GM18520 (cell line): ENCODE measurements around the gene LRRC34.

Experiments
- ATAC-seq: cut with Tn5 transposase; IDR thresholded peaks from one replicate; pipeline ENCODE4 v1.9.1; 2021; ENCODE audit not compliant: unreplicated experiment

The LRRC34 gene

DNA sequence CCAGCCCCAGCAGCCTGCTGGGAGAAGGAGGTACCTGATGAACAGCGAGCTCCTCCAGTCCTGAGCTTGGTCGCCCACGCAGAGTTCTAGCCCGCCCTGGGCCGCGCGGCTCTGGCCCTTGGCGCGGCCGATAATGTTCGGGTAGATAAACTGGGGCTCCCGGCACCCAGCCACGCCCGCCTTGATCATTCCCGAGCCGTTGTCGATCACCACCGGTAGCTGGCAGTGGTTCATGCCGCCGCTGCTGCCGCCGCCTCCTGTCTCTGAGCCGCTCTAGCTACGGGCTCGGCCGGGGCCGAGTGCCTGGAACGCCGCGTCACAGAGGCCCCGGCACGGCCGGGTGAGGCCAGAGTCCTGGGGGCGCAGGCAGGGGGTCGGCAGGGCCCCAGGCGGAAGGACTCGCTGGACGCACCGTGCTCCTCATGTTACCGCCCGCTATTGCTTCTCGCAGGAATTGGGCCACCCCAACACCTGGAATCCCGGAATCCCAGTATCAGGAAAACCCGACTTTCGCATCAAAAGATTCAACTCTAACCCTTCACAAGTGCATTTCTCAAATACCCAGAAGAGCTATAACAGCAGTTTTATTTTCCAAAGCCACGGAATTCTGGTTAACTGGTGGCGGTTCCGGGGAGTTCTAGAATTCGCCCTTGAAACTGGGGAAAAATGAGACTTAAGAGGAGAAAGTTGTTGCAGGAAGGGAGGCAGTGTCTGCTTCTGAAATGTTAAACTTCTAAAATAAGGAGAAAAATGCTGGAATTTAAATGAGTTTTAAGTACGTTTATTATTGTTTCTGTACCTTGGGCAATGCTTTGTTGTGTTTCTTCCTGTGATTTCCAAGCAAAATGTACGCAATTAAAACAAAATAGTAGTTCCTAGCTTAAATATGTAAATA is 43.2 kb downstream of the LRRC34 start, which contains the start of gene ACTRT3:
Gene ACTRT3, minus strand, starts transcription at position 275 of the 895 bp plus-strand sequence. Its CDS starts 41 bp downstream, at position 234.
- no peak for ATAC-seq

DNA sequence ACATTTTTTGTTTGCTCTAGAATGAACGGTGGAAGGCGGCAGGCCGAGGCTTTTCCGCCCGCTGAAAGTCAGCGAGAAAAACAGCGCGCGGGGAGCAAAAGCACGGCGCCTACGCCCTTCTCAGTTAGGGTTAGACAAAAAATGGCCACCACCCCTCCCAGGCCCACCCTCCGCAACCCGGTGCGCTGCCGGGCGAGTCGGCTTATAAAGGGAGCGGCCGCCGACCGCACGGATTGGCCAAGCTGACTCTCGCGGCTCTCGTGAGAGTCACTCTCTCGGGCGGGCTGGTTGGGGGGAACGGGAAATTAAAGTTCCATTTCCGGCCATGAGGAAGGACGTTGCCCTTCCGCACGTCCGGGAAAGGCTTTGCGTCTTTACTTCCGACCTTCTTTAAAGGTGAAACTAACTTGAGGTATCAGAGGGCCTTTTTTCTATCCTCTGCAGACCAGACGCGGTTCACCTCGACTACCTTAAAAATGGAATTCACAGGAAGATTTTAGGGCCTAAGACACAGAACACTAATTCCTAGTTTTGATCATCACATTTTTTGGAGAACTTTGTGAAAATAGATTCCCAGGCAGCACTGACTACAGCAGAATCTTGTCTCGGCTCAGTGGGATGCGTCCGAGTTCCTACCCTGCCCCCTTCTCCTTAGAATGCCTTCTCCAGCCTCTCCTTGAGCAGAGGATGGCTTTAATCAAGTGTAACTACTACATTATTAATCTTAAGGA is 47.7 kb downstream of the LRRC34 start, which contains the start of gene TERC:
Gene TERC, minus strand, starts transcription at position 179 of the 731 bp plus-strand sequence.
- peak; percentile 71 for ATAC-seq

DNA sequence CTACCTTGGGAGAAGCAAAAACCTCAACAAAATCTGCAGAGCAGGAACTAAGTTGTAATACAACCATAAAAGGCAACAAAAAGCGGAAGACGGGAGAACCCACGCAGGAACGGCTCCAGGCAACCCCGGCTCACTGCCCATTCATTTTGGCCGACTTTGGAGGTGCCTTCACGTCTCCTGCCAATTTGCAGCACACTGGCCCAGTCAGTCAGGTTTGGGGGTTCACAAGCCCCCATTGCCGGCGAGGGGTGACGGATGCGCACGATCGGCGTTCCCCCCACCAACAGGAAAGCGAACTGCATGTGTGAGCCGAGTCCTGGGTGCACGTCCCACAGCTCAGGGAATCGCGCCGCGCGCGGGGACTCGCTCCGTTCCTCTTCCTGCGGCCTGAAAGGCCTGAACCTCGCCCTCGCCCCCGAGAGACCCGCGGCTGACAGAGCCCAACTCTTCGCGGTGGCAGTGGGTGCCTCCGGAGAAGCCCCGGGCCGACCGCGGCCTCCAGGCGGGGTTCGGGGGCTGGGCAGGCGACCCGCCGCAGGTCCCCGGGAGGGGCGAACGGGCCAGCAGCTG is 48.3 kb downstream of the LRRC34 start:
- peak; percentile 15 for ATAC-seq

DNA sequence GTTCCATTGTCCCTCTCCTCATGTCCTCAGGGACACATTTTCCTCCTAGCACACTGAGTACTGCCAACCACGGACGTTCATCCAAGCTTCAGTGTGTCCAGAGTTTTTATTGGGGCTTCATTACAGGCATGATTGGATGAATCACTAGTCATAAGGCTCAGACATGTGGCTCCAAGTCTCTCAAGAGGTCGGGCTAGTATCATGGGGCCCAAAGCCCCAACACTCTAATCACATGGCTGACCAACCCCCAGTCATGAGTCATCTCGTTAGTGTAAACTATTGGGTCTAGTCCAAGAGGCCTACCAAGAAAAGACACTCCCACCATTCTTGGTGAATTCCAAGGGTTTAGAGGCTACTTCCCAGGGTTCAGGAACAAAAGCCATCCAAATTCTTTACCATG is 52.2 kb downstream of the LRRC34 start:
- ATAC-seq, result no peak

DNA sequence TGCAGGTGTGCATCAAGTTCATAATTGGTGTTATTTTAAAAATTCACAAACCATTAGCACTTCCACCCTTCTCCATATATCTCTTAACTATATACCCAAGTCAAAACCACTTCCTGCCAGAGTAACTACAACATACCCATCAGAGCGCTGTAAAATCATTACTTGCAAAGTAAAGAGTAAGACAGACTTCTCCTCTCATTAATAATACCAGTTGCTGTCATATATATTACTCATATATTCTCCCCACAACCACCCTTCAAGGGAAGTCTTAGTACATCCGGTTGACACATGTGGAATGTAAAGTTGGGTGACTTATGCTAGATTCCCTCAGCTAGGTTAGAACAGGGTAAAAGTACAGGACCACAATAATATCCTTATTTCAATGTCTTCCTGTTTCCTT is 53.4 kb downstream of the LRRC34 start:
- peak; percentile 48 for ATAC-seq

DNA sequence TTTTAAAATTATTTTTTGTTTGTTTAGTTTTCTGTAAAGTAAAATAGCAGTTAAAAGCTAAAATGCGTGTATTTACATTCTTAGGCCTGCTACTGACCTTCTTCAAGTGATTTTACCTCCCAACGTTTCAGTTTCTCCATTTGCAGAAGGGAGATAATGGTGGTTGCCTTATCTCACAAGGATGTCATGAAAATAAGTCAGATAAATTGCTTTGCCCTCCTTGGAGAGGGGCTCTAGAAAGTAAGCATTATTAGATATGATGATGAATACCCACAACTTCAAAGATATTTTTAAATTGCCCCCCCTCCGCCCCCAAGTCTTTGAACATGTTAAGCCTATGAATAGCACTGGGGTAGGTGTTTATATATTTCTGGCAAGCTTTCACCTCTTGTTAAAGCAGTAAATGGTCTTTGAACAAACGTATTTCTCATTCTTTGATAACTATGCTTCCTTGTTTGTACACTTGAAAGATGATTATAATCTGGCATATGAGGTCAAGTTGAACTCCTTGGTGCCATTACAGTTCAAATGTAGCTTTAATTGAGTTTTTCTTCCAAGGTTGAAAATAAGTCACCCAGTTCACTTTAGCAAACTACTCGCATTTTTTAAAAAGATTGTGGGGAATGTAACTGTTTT is 54.2 kb downstream of the LRRC34 start:
- no peak for ATAC-seq

DNA sequence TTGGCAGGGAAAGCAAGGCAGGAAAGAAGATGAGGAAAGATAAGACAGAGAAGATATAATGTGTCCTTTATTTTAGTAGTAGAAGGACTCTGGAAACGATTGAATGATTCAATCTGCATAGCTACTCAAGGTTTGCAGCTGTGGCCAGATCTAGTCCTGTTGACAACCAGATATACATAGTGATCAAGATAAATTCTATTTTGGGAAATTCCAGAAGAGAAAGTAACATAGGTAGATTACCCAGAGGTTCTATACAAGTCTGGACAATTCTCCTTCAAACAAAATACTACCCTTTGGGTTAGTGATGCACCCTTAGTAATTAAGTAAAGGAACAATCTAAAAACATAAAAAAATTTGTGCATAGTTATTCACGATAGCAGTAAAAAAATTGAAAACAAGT is 57.2 kb downstream of the LRRC34 start:
- ATAC-seq, result no peak

DNA sequence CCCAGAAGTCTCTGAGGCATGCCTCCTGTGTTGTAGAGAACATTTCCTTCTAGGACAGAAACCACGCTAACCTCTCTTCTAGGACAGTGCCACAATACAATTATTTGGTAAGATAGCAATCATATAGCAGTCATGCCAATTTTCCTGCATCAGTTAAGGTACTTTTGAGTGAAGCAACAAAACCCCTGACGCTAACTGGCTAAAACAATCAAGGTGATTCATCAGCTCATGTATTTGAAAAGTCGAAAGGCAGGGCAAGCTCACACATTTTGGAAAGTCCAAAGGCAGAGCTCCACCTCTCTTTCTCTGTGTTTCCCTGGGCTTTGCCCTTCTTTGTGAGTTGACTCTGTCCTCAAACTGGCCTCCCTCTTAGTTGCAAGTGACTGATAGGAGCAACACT is 58.0 kb downstream of the LRRC34 start:
- no peak for ATAC-seq

DNA sequence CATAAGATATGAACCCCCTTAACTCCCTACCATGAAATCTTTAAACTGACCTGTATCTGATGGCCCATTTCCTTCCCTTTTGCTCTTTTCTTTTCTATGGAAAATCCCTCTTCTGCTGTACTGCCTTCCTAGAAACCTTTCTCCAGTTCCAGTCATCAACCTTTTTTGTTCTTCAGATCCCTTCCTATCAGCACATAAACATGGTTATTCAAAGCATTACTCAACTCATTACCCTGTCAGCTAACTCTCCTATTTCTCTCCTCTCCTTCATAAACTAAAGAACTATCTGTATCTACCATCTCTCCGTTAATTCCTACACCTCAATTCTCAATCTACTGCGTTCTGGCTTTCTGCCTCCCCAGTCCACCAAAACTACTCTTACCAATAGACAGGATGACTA is 60.8 kb downstream of the LRRC34 start:
- no peak for ATAC-seq

DNA sequence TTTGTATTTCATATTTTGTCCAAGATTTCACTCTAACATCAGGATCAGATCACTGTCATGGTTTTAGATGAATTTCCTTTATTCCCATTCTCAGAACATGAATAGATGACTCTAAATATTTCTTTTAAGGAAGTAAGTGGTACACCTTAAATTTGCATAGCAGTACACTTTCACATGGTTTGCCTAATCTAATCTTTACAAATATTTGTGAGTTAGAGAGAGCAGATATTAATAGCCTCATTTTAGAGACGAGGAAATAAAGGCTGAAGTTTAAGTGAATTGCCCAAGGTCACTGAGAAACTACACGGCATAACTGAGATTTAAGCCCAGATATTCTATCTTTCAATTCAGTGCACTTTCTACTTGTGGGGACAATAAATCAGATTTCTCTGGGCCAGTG is 62.0 kb downstream of the LRRC34 start:
- no peak for ATAC-seq

DNA sequence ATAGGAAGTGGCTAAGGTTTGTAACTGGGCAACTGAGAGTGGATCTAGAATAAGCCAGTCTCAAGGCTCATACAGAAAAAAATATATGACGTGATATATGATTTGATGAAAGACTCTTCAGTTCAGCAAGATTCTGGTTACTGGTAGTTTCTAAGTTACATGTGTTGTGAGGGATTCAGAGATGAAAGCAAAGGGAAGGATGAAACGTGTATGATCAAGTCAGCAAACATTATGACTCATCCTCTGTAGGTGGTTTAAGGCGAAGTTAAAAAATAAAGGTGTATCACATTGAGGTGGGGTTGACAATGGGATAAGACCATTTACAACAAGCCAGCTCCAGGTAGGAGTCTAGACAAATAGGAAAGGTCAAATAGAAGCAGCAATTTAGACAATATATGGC is 64.0 kb downstream of the LRRC34 start:
- no peak for ATAC-seq

DNA sequence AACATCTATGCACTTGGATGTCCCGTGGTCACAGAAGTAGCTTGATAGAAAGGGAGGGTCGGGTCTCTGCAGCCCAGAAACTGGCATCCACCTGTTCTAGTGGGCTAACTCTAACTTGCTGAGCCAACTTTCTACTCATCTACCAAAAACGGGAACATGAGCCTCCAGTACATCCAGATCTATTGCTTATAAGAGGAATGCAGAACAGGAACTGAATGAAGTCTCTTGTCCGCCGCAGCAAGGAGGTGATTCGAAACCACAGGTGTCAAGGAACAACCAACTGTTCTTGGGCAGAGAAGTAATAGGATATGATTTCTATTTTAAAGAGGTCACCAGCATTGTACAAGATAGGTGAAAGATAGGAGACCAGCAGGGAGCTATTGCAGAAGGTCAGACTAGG is 65.8 kb downstream of the LRRC34 start:
- no peak for ATAC-seq

DNA sequence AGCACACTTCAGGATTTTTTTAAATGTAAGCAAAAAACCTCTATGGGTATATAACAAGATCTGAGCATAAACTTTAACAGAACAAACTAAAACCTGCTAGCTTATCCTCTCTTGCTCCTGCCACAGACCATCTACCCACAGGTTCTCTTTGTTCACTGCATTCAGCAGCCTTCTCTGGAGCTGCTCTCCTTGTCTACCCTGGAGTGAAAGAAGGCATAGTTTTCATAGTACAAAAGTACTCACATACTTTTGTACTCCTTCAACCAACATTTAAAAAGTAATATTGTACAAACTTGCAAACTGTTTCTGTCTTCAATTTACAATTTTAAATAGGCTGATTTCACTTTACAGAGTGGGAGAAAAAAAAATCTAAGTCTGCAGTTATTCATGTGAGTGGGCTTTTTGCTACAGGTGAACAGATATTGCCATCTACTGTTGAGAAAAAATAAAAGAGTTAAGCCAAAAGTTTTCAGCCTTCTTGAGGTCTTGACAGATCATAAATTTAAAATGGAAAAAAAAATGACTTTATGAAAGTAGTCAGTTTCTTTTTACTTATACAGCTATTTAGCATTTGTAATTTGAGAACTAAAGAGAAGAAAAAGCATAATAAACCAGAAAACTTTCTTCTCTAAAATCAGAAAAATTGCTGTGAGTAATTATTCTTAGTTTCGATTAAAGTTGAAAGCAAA is 68.2 kb downstream of the LRRC34 start:
- no peak for ATAC-seq
